Measurements from ENCODE around the gene RPS15. TPM values are rescaled to one million over a fixed set of nuclear protein-coding genes. Genes with fewer than 3 reads are reported as not detected.
"Not testable (repeated sequence)": the region's sequence is repeated elsewhere in the genome, so short reads cannot be mapped to it uniquely, and the experiment has no call there.

RPS15 gene
- total RNA-seq, 1 experiment from 2014 or later: 1,189 TPM

DNA sequence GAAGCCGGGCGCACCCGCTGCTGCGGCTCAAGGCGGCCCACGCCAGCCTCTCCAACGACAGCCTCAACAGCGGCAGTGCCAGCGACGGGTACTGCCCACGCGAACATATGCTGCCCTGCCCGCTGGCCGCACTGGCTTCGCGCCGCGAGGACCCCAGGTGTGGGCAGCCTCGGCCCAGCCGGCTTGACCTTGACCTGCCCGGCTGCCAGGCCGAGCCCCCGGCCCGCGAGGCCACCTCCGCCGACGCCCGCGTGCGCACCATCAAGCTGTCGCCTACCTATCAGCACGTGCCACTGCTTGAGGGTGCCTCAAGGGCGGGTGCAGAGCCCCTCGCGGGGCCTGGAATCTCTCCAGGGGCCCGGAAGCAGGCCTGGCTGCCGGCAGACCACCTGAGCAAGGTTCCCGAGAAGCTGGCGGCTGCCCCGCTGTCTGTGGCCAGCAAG, 27.8 kb downstream of the RPS15 start:
- no peak for DNase-seq (ENCODE audit: extremely low read depth, low read depth)

DNA sequence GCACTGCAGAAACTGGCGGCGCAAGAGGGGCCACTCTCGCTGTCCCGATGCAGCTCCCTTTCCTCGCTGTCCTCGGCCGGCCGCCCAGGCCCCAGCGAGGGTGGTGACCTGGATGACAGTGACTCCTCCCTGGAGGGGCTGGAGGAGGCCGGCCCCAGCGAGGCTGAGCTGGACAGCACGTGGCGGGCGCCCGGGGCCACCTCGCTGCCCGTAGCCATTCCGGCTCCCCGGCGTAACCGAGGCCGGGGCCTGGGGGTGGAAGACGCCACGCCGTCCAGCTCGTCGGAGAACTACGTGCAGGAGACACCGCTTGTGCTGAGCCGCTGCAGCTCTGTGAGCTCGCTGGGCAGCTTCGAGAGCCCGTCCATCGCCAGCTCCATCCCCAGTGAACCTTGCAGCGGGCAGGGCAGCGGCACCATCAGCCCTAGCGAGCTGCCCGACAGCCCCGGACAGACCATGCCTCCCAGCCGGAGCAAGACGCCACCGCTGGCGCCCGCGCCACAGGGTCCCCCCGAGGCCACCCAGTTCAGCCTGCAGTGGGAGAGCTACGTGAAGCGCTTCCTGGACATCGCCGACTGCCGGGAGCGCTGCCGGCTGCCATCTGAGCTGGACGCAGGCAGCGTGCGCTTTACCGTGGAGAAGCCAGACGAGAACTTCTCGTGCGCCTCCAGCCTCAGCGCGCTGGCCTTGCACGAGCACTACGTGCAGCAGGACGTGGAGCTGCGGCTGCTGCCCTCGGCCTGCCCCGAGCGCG, 28.4 kb downstream of the RPS15 start:
- no peak for DNase-seq (ENCODE audit: extremely low read depth, low read depth)

DNA sequence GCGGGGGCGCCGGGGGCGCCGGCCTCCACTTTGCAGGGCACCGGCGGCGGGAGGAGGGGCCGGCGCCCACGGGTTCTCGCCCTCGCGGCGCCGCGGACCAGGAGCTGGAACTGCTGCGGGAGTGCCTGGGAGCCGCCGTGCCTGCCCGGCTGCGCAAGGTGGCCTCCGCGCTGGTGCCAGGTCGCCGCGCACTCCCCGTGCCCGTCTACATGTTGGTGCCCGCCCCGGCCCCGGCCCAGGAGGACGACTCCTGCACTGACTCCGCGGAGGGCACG, 29.0 kb downstream of the RPS15 start:
- no peak for DNase-seq (ENCODE audit: extremely low read depth, low read depth)

DNA sequence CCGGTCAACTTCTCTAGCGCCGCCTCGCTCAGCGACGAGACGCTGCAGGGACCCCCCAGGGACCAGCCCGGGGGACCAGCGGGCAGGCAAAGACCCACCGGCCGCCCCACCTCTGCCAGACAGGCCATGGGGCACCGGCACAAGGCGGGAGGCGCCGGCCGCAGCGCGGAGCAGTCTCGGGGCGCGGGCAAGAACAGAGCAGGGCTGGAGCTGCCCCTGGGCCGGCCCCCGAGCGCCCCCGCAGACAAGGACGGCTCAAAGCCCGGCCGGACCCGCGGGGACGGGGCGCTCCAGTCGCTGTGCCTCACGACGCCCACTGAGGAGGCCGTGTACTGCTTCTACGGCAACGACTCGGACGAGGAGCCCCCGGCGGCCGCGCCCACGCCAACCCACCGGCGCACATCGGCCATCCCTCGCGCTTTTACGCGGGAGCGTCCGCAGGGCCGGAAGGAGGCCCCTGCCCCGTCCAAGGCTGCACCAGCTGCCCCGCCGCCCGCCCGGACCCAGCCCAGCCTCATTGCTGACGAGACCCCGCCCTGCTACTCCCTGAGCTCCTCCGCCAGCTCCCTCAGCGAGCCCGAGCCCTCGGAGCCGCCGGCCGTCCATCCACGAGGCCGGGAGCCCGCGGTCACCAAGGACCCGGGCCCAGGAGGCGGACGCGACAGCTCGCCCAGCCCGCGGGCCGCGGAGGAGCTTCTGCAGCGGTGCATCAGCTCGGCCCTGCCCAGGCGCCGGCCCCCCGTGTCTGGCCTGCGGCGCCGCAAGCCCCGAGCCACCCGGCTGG, 29.5 kb downstream of the RPS15 start:
- DNase-seq (ENCODE audit: extremely low read depth, low read depth): no peak

DNA sequence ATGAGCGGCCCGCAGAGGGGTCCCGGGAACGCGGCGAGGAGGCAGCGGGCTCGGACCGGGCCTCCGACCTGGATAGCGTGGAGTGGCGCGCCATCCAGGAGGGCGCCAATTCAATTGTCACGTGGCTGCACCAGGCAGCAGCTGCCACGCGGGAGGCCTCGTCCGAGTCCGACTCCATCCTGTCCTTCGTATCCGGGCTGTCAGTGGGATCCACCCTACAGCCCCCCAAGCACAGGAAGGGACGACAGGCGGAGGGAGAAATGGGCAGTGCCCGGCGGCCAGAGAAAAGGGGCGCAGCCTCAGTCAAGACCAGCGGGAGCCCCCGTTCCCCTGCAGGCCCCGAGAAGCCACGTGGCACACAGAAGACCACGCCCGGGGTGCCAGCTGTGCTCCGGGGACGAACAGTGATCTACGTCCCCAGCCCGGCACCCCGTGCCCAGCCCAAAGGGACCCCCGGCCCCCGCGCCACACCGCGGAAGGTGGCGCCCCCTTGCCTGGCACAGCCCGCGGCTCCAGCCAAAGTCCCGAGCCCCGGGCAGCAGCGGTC, 30.2 kb downstream of the RPS15 start:
- DNase-seq (ENCODE audit: extremely low read depth, low read depth): no peak

DNA sequence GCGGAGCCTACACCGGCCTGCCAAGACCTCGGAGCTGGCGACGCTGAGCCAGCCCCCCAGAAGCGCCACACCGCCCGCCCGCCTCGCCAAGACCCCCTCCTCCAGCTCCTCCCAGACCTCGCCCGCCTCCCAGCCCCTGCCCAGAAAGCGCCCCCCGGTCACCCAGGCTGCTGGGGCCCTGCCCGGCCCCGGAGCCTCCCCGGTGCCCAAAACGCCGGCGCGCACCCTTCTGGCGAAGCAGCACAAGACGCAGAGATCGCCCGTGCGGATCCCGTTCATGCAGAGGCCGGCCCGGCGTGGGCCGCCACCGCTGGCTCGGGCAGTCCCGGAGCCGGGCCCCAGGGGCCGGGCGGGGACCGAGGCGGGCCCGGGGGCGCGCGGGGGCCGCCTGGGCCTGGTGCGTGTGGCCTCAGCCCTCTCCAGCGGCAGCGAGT, 30.6 kb downstream of the RPS15 start:
- no peak for DNase-seq (ENCODE audit: extremely low read depth, low read depth)

DNA sequence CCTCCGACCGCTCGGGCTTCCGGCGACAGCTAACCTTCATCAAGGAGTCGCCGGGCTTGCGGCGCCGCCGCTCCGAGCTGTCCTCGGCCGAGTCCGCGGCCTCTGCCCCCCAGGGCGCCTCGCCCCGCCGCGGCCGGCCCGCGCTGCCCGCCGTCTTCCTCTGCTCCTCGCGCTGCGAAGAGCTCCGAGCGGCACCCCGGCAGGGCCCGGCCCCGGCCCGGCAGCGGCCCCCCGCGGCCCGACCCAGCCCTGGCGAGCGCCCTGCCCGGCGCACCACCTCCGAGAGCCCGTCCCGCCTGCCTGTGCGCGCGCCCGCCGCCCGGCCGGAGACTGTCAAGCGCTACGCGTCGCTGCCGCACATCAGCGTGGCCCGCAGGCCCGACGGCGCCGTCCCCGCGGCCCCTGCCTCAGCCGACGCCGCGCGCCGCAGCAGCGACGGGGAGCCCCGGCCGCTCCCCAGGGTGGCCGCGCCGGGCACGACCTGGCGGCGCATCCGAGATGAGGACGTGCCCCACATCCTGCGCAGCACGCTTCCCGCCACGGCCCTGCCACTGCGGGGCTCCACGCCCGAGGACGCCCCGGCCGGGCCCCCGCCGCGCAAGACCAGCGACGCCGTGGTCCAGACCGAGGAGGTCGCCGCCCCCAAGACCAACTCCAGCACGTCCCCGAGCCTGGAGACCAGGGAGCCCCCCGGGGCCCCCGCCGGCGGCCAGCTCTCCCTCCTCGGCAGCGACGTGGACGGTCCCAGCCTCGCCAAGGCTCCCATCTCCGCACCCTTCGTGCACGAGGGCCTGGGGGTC, 31.3 kb downstream of the RPS15 start:
- no peak for DNase-seq (ENCODE audit: extremely low read depth, low read depth)

DNA sequence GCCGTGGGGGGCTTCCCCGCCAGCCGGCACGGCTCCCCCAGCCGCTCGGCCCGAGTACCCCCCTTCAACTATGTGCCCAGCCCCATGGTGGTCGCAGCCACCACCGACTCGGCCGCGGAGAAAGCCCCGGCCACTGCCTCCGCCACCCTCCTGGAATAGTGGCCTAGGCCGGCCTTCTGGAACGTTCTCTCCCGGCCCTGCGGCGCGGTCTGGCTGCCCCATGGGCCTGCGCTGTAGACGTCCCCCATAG, 31.8 kb downstream of the RPS15 start:
- no peak for DNase-seq (ENCODE audit: extremely low read depth, low read depth)

DNA sequence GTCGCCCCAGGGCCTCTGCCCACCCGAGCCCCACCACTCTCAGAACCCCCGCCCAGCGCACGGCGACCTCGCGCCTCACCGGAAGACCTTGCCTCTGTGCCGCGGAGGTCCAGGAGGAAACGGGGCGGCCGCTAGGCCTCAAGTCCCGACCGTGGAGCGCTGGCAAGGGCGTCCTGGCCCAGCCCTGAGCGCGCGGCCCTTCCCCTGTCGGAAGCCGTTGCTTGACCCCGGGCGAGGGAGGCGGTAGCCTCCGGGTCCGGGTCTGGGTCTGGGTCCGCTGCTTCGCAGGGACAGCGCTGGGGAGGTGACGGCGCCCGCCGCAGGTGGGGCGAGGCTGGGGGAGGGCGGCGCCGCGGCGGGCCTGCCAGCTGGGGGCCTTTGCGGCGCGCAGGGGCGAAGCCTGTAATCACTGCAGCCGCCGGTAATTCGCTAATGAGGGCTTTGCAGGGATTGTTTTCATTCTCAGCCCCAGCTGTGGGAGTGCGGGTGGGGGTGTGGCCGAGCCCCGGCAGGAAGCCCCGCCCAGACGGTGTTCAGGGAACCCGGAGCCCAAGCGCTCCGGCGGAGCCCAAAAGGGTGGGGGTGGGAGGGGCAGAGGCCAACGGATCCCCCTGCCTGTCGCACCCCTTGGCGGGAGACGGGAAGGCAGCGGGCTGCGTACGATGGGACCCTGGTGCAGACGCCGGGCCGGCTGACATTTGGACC, 32.3 kb downstream of the RPS15 start:
- no peak for DNase-seq (ENCODE audit: extremely low read depth, low read depth)

DNA sequence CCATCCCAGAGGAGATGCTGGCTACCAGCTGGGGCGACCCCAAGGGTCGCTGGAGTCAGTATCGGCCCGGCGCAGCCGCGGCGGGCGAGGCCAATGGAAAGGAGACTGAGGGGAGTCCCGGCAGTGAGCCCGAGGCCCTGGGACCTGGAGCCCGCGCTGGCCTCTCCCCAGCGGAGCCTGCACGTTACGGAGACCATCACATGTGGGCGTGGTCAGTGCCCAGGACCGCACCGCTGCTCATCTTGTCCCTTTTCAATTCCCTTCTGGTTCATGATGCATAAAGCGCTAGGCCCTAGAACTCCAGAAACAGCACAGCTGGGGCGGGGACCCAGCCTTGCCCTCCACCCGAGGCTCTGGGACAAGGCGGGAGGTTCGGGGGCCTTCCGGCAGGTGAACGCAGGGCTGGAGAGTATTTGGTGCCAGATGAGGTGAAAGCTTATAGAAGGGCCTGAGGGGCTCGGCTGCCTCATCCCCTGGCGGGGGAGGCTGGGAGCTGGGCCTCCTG, 32.9 kb downstream of the RPS15 start:
- DNase-seq (ENCODE audit: extremely low read depth, low read depth): no peak

DNA sequence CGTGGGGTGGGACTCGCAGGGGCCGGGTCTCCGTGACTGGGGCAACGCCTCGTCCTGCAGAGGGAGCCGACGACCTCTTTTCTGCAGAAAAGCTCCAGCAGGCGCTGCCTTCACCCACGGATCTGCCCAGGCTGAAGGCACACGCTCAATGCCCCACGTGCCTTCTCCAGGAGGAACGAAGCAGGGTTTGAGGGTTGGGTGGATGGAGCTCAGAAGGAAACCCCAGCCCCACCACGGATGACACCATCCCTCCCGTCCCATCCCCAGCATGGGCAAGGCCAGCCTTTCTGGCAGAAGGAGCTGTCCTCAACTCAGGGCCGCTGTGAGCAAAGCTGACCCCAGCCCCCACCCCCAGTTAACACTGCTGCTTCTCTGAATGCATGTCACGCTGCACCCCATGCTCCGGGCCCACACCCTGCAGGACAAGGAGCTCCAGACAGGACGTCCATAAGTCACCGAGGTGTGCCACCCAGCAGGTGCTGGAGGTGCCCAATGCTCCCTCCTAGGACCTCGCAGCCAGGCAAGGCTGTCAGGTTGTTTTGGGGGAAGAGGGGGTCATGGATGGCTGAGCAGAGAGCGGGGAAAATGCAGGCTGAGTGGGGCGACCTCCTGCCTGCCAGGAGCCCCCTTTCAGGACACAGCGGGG, 33.4 kb downstream of the RPS15 start:
- no peak for DNase-seq (ENCODE audit: extremely low read depth, low read depth)

DNA sequence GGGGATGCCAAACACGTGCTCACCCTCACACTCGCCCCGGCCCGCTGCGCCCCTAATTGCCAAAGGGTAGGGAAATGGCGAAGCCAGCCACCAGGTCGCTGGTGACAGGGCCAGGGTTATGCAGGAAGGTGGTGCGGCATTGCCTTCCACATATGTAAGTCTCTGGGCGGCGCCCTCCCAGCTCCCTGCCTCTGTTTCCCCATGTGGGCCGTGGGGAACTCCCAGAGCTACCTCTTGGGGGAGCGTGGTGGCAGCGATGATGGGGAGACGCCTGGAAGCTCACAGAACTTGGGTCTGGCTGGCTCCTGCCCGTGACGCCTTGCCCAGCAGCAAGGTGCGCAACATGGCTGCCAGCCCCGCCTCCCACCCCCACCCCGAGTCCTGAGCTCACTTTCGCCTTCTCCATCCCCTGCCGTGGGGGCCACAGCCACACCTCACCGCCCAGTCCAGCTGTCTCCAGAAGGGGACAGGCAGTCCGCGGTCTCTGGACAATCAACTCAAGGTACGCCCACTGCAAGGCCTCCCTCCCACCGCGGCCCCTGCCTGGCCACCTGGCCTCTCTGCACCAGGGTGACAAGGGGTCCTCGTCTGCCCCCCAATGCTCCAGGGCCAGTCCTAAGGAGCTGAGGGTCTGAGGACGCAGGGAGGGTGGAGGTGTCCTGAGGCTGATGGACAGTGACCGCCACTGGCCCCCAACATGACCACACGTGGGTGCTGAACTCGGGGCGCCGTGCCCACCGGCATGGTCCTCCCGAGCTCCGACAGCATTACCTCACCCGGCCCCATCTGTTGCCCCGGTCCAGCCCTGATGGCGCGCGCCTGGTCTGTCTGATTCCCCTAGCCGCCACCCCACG, 34.3 kb downstream of the RPS15 start:
- DNase-seq (ENCODE audit: extremely low read depth, low read depth): no peak

DNA sequence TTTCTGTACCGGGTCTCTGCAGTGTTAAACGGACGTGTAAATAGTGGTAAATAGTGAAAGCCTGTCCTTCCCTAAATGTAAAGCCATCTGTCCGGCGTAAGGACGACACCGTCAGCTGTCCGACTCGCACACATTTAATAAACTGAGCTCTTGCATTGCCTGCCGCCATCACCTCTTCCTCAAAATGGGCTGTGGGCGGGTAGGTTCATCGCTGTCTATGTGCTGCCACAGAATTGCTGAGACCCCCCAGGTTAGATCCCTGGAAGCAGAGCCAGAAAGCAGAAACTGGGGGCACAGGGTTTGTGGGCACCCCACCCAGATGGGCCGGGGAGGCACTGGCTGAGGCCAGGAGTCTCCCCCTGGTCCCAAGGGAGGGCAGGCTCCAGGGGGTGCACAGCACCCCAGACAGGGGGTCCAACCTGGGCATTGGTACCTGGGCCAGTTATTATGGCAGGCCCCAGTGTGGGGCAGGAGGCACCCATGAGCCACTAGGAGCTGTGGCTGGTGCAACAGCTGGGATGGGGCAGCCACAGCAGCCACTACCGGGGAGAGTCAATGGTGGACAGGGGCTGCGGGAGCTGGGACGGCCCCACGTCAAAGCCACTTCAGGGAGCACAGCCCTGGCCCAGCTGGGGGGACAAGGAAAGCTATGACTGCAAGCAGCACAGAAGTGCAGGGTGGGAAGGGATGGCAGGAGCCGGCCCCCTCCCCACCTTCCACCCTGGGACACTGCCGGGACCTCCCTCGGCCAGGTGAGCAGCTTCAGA, 35.1 kb downstream of the RPS15 start:
- no peak for DNase-seq (ENCODE audit: extremely low read depth, low read depth)

DNA sequence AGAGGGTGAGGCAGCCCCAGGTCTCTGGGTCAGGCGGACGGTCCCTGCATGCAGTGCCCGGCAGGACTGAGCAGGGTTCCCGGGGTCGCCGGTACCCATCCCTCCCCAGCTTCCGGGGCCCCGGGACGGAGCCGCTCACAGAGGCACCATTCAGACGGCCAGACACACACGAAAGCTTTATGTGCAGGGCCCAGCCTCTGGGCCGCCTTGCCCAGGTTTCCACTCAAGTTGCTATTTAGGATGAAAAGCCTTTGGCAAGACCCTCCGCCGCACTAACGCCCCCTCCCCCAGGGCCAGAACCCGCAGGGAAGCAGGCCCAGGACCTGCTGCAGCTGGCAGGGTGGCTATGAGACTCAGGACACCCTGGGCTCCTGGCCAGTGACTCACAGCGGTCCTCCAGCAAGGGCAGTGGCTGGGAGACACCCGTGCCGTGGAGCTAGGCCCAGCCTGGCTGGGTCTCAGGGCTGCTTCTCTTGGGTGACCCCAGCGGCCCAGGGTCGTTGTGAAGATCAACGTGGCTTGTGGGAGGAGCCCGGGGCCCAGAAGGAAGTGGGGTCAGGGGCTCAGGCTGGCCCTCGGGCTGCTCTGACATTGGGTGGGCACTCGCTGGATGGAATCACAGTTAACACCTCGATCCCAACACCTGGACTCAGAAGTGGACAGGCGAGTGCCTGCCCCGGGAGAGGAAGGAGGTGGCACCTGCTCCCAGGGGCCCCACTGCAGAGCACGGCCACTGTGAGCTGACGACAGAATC, 36.0 kb downstream of the RPS15 start:
- DNase-seq (ENCODE audit: extremely low read depth, low read depth): no peak

DNA sequence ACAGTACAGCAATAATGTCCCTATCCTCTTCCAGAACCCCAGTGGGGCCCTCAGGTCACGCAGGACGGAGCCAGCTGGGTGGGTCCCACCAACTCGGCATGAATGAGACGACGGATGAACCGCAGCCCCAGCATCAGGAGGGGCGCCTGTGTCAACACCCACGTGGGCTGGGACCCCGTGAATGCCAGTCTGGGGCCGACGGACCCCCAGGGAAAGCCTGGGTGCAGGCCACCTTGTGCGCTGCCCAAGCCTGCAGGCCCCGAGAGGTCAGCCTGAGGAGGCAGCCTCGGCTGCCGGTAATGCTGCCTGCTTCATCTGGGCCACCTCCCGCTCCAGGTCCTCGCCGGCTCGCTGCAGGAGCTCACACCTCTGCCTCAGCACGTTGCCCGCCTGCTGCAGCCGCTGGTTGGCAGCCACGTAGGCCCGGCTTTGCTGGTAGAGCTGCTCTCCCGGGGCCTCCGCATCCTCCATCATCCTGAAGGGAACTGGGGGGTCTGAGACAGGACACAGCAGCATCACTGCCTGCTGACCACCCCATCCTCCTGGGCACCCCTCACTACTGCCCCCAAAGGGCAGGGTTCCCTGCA, 36.7 kb downstream of the RPS15 start:
- no peak for DNase-seq (ENCODE audit: extremely low read depth, low read depth)

DNA sequence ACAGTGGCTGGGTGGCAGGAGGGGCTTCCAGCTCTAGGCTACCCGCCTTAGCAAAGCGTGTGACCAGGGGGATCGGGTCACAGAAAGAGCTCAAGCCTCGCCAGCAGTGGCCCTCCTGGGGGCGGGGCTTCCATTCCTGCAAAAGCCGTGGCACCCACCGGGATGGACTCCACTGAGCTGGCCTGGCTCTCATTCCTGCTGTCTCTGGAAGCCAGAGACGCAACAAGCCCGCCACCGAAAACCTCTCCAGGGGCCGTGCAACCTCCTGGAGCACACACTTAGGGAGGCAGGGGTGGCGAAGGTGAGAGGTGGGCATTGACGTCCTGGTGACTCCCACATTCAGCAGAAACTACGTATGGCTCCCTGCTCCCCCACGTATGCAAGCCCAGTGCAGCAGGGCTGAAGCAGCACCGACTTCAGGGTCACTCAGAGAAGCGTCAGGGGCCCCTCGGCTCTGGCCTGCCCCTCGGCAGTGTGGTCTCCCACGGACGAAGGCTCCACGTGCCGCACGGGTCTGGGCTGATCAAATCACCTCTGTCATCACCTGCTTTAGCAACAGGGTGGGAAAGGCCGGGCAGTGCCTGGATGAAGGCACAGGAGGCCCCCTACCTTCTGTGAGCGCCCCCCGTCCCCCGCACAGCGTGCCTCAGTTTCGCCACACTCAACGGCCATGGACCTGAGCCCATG, 37.7 kb downstream of the RPS15 start:
- DNase-seq (ENCODE audit: extremely low read depth, low read depth): no peak

DNA sequence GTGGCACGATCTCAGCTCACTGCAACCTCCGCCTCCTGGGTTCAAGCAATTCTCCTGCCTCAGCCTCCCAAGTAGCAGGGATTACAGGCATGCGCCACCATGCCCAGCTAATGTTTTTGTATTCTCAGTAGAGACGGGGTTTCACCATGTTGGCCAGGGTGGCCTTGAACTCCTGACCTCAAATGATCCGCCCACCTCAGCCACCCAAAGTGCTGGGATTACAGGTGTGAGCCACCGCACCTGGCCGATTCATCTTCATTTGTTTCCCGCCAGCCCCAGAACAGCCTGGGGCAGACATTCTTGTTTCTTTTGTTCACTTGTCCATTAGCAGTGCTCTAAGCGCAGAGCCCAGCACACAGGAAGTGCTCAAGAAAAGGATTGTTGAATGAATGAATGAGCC, 38.9 kb downstream of the RPS15 start:
- DNase-seq (ENCODE audit: extremely low read depth, low read depth): not testable (repeated sequence)
